Activated CD8-positive, alpha-beta memory T cell treated with anti-CD3 and anti-CD28 coated beads, Interleukin-2, amount 50 U/mL, for 24 hours (primary cell): Measurements from ENCODE around the gene ARMC2.
A peak's percentile ranks its signal among the peaks of the same experiment; 100 is the strongest.

Experiments used
- DNase-seq: peaks from one replicate; pipeline ENCODE4 v3.0.0-alpha.2; 2020; ENCODE audit errors: extremely low read depth

Gene ARMC2

DNA sequence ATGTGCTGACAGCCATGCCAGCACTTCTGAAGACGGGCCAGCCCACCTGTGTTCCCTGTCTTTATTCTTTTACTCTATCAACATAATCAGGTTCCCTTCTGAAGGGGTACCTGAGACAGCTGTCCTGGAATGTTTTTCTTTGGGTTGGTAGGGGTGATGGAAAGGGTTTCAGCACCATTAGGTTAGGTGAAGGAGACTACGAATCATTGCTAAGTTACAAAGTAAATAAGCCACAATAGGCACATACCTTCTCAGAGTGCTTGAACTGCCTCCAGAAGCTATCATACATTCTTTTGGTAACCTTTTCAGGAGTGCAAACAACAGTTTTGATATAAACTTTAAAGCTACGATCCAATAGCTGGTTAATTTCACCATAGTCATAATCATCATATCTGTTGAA, 140.1 kb downstream of the ARMC2 start:
- DNase-seq = no peak

DNA sequence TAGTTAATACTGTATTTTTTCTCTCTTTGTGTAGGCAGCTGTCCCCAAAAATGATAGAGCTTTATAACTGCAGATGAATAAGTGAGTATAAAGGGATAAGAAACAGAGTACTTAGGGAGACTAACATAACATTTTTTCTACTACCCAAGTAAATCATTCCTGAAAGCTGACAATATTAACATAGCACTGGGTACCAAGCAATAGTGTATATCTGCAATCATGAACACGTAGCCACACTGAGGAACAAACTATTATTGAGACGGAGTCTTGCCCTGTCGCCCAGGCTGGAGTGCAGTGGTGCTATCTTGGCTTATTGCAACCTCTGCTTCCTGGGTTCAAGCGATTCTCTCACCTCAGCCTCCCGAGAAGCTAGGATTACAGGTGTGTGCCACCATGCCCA, 140.5 kb downstream of the ARMC2 start:
- DNase-seq = no peak

- DNase-seq = no peak
These were observed 141.5 kb downstream of the ARMC2 start for GRCh38 chr6:108989700-108990099.

DNA sequence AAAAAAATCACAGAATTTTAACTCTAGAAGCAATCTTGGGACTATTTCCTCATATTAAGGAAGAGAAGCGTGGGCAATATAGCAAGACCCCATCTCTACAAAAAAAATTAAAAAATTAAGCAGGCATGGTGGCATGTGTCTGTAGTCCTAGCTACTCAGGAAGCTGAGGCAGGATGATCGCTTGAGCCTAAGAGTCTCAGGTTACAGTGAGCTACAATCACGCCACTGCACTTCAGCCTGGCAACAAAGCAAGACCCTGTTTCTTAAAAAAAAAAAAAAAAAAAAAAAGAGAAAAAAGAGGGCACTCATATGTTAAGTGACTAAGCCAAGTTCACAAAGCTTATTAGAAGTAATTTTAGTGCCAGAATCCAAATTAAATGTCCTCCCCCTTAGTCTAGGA, 145.7 kb downstream of the ARMC2 start:
- DNase-seq = no peak

DNA sequence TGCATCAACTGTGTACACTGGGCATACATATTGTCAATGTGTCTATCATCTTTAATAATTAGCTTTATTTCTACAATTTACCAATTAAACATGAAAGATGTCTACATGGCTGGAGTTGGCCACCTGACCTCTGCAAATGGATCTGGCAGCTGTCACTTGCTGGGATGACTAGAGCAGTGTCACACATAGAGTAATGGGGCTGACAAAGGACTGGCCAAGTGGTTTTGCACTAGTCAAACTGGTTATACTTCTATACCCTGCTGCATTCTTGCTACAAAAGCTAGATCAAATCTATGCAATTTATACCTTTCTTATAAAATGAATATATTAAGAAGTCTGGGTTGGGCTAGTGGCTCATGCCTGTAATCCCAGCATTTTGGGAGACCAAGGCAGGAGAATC, 147.1 kb downstream of the ARMC2 start:
- no peak for DNase-seq

- DNase-seq = no peak
These were observed 148.0 kb downstream of the ARMC2 start for GRCh38 chr6:108996208-108996607.

DNA sequence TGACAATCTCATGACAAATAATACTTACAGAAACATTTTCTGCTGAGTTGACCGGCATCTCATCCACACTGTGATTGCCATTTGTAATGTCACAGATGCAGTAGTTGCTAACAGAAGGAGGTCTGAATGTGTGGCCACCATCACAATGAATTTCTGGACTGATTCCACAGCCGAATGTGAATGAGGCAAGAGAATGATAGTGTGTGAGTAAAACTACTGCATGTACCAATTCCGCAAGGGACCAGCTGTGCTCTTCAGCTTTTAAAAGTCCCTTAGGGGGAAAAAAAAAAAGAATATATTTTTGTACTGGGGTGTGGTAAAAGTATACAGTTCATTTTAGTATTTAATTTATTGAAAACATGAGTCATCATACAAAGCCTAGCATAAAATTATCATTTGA, 150.3 kb downstream of the ARMC2 start:
- no peak for DNase-seq

DNA sequence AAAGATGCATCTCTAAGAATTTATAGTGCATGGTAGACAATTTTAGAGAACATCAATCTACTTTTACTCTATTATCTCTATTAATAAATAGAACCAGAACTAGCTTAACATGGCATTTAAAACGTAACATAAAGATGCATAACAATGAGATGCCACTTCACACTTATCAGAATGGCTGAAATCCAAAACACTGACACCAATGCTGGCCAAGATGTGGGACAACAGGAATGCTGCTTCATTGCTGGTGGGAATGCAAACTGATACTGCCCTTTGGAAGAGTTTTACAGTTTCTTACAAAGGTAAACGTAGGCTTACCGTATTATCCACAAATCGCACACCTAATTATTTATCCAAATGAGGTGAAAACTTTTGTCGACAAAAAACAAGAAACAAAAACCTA, 151.2 kb downstream of the ARMC2 start:
- DNase-seq = no peak

DNA sequence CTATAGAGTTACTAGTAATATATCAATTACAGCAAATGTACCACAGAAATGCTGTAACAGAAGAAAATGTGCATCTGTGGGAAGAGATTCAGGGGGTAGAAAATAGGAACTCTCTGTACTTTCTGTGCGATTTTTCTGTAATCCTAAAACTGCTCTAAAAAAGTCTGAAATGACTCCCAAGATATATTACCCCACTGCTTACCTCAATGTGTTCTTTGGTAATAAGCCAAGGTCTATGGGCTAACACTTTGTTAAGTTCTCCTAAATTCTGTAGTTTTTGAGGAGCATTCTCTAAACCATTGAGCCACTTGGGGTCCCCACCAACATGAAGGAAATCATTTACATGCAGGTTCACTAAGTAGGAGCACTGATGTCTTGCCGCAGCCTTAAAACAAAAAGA, 152.1 kb downstream of the ARMC2 start:
- DNase-seq = no peak

- no peak for DNase-seq
These were observed 153.2 kb downstream of the ARMC2 start for GRCh38 chr6:109001291-109001894.

GRCh38 chr6:109002051-109002697, 154.0 kb downstream of the ARMC2 start:
- DNase-seq = no peak

- no peak for DNase-seq
These were observed 154.7 kb downstream of the ARMC2 start for GRCh38 chr6:109002882-109003281.

GRCh38 chr6:109006818-109007217, 158.6 kb downstream of the ARMC2 start:
- no peak for DNase-seq

DNA sequence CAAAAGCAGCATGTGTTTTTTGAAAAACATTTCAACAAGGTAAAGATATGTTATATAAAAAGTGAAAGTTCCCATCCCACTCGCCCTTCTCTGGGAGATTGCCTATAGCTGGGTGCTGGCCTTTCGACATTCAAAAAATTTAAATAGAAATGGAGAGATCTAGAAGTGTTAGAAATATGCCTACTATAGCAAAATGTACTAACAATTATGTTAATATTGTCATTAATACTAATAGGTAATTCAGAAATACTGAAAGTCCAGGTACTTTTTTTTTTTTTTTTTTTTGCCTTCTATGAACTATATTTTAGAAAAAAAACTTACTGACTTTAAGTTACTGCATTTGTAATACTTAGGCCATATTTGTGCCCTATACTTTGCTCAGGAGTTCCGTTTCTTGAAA, 159.3 kb downstream of the ARMC2 start:
- no peak for DNase-seq

GRCh38 chr6:109008054-109008453, 159.8 kb downstream of the ARMC2 start:
- no peak for DNase-seq

- no peak for DNase-seq
These were observed 160.5 kb downstream of the ARMC2 start for GRCh38 chr6:109008537-109009235.

- peak; percentile 61 for DNase-seq
These were observed 161.2 kb downstream of the ARMC2 start for GRCh38 chr6:109009236-109009961.

GRCh38 chr6:109009962-109010704, 161.9 kb downstream of the ARMC2 start:
- no peak for DNase-seq

DNA sequence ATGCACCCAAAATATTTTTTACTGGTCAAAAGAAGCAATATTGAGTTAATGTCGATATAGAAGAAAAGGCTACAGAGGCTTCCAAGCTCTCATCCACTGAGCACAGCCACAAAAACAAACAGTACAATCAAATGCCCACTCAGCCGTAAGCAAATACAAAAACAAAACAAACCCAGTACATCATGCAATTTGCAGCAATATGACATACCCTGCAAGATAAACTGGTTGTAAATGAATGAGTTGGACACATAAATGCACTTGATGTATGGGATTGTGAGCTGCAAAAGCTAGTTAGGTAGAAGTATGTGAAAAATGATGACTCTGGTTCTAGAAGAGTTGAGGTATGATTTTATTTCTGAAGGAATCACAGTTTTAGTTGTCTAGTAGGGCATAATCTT, 162.5 kb downstream of the ARMC2 start:
- no peak for DNase-seq

DNA sequence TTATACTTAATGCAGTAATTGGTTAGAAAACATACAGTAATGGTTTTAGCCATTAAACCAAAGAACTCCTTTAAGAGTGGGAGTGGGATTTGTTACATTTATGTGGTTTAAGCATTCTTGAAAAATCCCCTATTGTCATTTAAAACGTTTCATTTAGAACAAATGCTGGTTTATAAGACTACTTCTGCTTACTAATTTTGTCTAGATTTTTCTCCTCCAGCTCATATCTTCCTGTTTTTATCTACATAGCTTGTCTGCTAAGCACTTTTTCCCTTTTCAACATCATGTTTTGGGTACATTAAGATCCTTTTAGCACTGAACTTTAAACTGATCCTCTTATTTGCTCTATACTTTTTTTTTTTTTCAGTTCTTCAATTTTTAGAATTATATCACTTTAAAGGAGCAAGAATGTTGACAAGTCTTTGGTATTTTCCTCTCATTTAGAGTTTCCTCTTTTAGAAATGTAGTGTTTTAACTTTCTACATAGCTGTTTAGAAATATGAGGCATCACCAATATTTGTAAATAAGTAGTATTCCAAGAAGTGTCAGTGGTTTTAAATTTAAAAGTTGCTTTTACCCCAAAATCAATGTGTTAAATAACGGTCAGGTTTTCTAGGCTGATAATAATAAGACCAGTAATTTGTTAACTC, 165.6 kb downstream of the ARMC2 start:
- no peak for DNase-seq

DNA sequence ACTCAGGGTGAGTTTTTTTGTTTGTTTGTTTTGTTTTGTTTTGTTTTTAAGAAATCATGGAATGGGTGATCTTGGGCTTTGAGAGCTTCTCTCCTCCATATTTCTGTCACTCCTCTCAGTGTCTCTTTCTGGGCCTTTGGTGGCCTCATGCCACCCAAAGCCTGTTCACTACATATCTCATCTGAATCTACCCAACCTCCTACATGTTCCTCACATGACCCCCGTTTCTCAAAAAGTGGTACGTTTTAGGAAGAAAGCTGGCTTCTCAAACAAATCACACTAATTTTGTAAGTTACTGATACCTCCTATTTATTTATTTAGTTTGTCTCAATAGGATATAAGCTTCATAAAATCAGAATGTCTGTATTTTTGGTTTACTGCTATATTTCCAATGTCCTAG, 166.4 kb downstream of the ARMC2 start:
- no peak for DNase-seq
